LNCaP clone FGC (cell line): ENCODE data around the gene SLC16A8.

Experiments
- DNase-seq: peaks from one replicate; pipeline ENCODE4 v3.0.0-alpha.2; 2011; ENCODE audit warnings: low read depth
- H3K4me3 ChIP-seq: 2 replicates; pipeline ENCODE4 v1.5.1; 2011; ENCODE audit warnings: mild to moderate bottlenecking, low read depth, low read length, control low read depth
- CTCF ChIP-seq: IDR thresholded peaks from 2 replicates; pipeline ENCODE4 v1.5.1; 2012; ENCODE audit warnings: mild to moderate bottlenecking; ENCODE audit not compliant: control insufficient read depth, insufficient read depth; ENCODE audit errors: extremely low read depth

The SLC16A8 gene

DNA sequence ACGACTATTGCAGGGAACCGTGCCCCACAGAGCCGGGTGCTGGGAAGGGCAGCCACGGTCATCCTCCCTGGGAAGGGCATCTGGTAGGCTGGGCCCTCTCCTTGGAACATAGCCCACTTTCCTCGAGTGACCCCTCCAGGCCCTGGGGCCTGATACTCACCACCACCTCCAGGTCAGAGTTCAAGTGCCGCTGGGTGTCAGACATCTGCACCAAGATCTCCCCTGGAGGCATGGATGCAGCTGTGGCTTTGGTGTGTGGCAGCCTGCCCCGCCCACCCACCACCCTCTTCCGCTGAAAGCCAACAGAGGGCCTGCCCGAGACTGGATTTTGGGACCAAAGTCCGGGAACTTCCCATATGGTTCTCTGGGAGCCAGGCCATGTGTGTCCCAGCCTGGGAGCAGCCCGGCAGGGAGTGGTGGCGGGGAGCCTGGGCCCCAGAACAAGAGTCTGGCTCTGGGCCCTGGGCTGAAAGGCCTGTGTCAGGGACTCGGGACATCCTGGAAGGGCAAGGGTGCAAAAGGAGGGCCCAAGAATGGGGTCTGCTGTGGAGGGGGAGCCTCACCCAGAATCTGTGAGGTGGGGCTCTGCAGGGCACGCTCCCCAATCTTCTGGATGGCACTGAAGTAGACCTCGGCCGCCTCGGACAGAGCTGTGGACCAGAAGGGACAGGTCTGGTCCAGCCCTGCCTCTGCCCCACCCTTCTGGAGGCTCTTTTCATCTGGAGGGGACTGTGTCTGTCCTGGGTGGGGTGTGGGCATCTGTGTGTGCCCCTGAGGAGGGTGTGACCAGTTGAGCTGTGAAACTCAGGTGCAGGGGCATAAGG lies 23.9 kb upstream of the SLC16A8 start:
- no peak overlapping the region for H3K4me3 ChIP-seq
- no peak for DNase-seq
- TF ChIP-seq CTCF: no peak

DNA sequence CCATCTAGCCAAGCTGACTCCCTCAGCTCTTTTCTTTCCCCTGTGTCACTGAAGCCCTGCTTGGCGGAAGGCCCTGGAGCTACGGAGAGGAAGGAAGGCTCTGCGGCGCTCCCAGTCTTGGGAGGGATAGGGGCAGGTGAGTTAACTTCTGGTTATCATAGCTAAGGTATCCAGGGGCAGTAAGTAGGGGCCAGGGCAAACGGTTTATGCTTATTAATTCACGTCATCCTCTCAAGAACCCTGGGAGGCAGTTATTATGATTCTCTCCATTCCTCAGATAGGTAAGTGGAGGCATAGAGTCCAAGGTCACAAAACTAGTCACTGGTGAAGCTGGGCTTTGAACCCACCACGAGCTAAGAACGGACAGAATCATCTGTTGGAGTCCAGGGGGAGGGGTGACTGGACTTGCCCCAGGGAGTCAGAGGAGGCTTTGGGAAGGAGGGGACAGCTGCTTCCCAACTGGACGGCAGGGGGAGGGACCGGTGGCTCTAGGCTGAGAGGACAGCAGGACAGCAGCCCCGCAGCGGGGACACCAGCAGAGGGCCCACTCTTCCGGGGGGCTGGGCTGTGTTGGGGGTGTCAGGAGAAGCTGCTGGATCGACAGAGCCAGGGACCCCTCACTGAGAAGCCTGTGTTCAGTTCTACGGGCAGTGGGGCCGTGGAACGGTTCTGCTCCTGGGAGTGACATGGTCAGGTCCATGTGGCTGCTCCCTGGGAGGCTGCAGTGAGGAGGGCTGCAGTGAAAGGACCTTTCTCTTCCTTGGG lies 23.0 kb upstream of the SLC16A8 start:
- no peak for TF ChIP-seq CTCF
- no peak for DNase-seq
- H3K4me3 ChIP-seq: no peak overlapping the region

- no peak overlapping the region for H3K4me3 ChIP-seq
- DNase-seq: no peak
- TF ChIP-seq CTCF: no peak
Observed at GRCh38 chr22:38104084-38104483, 20.1 kb upstream of the SLC16A8 start.

DNA sequence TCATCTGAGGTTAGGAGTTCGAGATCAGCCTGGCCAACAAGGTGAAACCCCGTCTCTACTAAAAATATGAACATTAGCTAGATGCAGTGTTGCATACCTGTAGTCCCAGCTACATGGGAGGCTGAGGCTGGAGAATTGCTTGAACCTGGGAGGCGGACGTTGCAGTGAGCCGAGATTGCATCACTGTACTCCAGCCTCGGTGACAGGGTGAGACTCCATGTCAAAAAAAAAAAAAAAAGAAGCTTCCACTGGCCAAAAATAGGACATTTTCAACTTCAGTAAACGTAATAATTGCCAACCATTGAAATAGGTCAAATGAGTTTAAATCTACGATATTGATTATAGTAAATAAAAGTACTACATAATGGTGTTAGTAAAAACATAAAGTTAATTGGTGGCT lies 19.7 kb upstream of the SLC16A8 start:
- no peak for TF ChIP-seq CTCF
- DNase-seq: no peak
- no peak overlapping the region for H3K4me3 ChIP-seq

GRCh38 chr22:38098410-38099249 lies 14.6 kb upstream of the SLC16A8 start:
- no peak overlapping the region for H3K4me3 ChIP-seq
- no peak for DNase-seq
- TF ChIP-seq CTCF: no peak

GRCh38 chr22:38097557-38098409 lies 13.8 kb upstream of the SLC16A8 start:
- TF ChIP-seq CTCF: 0 out of 2 replicates have a peak, but pooled peaks have one; percentile 3
- H3K4me3 ChIP-seq: no peak overlapping the region
- no peak for DNase-seq
